Bronchial epithelial cell (primary cell): ENCODE data around the gene CDH13. TPM values are rescaled to one million over a fixed set of nuclear protein-coding genes. Genes with fewer than 3 reads are reported as not detected.
A peak's percentile ranks its signal among the peaks of the same experiment; 100 is the strongest.

Experiments
- DNase-seq: peaks from one replicate; pipeline ENCODE4 v3.0.0-alpha.2; 2010; ENCODE audit warnings: low read depth
- FAIRE-seq: peaks from 2 replicates; lab custom pipeline; 2011; peaks lifted over from hg19 to GRCh38; lab: Jason Lieb, UNC
- H3K27me3 ChIP-seq: 2 replicates; pipeline ENCODE4 v1.5.1; 2011; ENCODE audit warnings: low read length; ENCODE audit not compliant: control insufficient read depth, insufficient read depth
- H3K36me3 ChIP-seq: 2 replicates; pipeline ENCODE4 v1.5.1; 2011; ENCODE audit warnings: low read length; ENCODE audit not compliant: control insufficient read depth, insufficient read depth
- H3K4me3 ChIP-seq: 2 replicates; pipeline ENCODE4 v1.5.1; 2011; ENCODE audit warnings: mild to moderate bottlenecking, low read depth, low read length, control low read depth
- total RNA-seq: library from RNA; depleted of rRNA; stranded (reverse); fragments of >200 nt; gene quantifications from 2 replicates; pipeline ENCODE4 v1.2.1, GENCODE V29; 2014
- TF ChIP-seq, protein P1 (sequence below): IDR thresholded peaks from 2 replicates; pipeline ENCODE4 v1.5.1; 2011; ENCODE audit warnings: mild to moderate bottlenecking, moderate library complexity, low read length, control low read depth, inconsistent platforms; ENCODE audit not compliant: insufficient read depth, severe bottlenecking

CDH13 gene
- total RNA-seq, 1 donor from 2014 or later = 31.3 TPM

GRCh38 chr16:83137326-83137781, 510.6 kb downstream of the CDH13 start:
- no peaks in the 10 kb centered on the region for H3K36me3 ChIP-seq
- TF ChIP-seq, protein P1, sequence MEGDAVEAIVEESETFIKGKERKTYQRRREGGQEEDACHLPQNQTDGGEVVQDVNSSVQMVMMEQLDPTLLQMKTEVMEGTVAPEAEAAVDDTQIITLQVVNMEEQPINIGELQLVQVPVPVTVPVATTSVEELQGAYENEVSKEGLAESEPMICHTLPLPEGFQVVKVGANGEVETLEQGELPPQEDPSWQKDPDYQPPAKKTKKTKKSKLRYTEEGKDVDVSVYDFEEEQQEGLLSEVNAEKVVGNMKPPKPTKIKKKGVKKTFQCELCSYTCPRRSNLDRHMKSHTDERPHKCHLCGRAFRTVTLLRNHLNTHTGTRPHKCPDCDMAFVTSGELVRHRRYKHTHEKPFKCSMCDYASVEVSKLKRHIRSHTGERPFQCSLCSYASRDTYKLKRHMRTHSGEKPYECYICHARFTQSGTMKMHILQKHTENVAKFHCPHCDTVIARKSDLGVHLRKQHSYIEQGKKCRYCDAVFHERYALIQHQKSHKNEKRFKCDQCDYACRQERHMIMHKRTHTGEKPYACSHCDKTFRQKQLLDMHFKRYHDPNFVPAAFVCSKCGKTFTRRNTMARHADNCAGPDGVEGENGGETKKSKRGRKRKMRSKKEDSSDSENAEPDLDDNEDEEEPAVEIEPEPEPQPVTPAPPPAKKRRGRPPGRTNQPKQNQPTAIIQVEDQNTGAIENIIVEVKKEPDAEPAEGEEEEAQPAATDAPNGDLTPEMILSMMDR = no peak
- FAIRE-seq = no peak
- peak overlapping the region; percentile 27 for H3K4me3 ChIP-seq
- no peaks in the 10 kb centered on the region for H3K27me3 ChIP-seq
- DNase-seq = peak; percentile 56

GRCh38 chr16:83137894-83138293, 511.1 kb downstream of the CDH13 start:
- TF ChIP-seq, protein P1 = no peak
- FAIRE-seq = no peak
- H3K4me3 ChIP-seq = no peak overlapping the region
- DNase-seq = no peak
- H3K36me3 ChIP-seq = no peaks in the 10 kb centered on the region
- no peaks in the 10 kb centered on the region for H3K27me3 ChIP-seq

DNA sequence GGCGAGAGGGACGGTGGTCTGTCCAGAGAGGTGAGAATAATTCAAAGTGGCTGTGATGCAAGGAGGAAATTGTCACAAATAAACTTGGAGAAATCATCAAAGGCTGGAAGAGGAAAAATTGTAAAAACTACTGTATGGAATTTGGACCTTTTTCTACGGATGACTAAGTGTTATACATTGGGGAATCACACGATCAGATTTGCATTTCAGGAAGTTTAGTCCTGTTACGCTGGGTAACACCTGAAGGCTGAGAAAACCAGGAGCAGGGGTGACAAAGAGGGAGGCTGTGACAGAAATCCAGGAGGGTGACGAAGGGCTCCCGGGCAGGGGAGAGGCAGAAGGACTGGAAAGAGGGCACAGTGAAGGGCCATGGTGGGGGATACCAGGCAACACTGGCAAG, 511.7 kb downstream of the CDH13 start:
- H3K36me3 ChIP-seq = no peaks in the 10 kb centered on the region
- TF ChIP-seq, protein P1 = no peak
- H3K27me3 ChIP-seq = no peaks in the 10 kb centered on the region
- H3K4me3 ChIP-seq = no peak overlapping the region
- DNase-seq (no peak), FAIRE-seq (no peak)

GRCh38 chr16:83138976-83139690, 512.4 kb downstream of the CDH13 start:
- H3K27me3 ChIP-seq = no peaks in the 10 kb centered on the region
- no peak overlapping the region for H3K4me3 ChIP-seq
- DNase-seq = no peak
- no peak for FAIRE-seq
- TF ChIP-seq, protein P1 = no peak
- H3K36me3 ChIP-seq = no peaks in the 10 kb centered on the region

- TF ChIP-seq, protein P1 = no peak
- Histone ChIP-seq H3K27me3 (no peaks in the 10 kb centered on the region), H3K36me3 (no peaks in the 10 kb centered on the region), H3K4me3 (no peak overlapping the region)
- DNase-seq = peak; percentile 69
- no peak for FAIRE-seq
Observed at GRCh38 chr16:83143788-83144187, 517.0 kb downstream of the CDH13 start.

- no peak overlapping the region for H3K4me3 ChIP-seq
- no peaks in the 10 kb centered on the region for H3K27me3 ChIP-seq
- no peaks in the 10 kb centered on the region for H3K36me3 ChIP-seq
- TF ChIP-seq, protein P1 = no peak
- FAIRE-seq (no peak), DNase-seq (no peak)
Observed at GRCh38 chr16:83145297-83145696, 518.5 kb downstream of the CDH13 start.
